Neuronal stem cell (in vitro differentiated cells): ENCODE data around the gene ISL2.
A peak's percentile ranks its signal among the peaks of the same experiment; 100 is the strongest.

ENCODE experiments used
- DNase-seq: peaks from one replicate; pipeline ENCODE4 v3.0.0-alpha.2; 2013; ENCODE audit warnings: low spot score
- H2AFZ ChIP-seq: one replicate; pipeline ENCODE4 v1.6.1; 2013; ENCODE audit warnings: mild to moderate bottlenecking, low read length, inconsistent platforms
- H2AK5ac ChIP-seq: 2 replicates; pipeline ENCODE4 v1.6.1; 2013; ENCODE audit warnings: low read depth, mild to moderate bottlenecking, inconsistent platforms, low read length, moderate library complexity, mixed read lengths
- H2BK120ac ChIP-seq: 2 replicates; pipeline ENCODE4 v1.6.1; 2013; ENCODE audit warnings: low read depth, mild to moderate bottlenecking, inconsistent platforms, low read length, moderate library complexity, mixed read lengths
- H2BK12ac ChIP-seq: one replicate; pipeline ENCODE4 v1.6.1; 2013; ENCODE audit warnings: low read length, inconsistent platforms
- H2BK15ac ChIP-seq: 2 replicates; pipeline ENCODE4 v1.6.1; 2013; ENCODE audit warnings: mild to moderate bottlenecking, low read length, inconsistent platforms, mixed read lengths
- H2BK5ac ChIP-seq: one replicate; pipeline ENCODE4 v1.6.1; 2013; ENCODE audit warnings: inconsistent platforms, mild to moderate bottlenecking, low read length, moderate library complexity
- H3K14ac ChIP-seq: one replicate; pipeline ENCODE4 v1.6.1; 2013; ENCODE audit warnings: low read length, inconsistent platforms
- H3K18ac ChIP-seq: 2 replicates; pipeline ENCODE4 v1.6.1; 2013; ENCODE audit warnings: low read length, inconsistent platforms
- H3K23ac ChIP-seq: 2 replicates; pipeline ENCODE4 v1.6.1; 2013; ENCODE audit warnings: low read depth, mild to moderate bottlenecking, mixed read lengths, low read length, inconsistent platforms; ENCODE audit not compliant: poor library complexity
- H3K27ac ChIP-seq: replicated peaks from 3 replicates; pipeline ENCODE4 v1.5.1; 2013; ENCODE audit warnings: low read length, inconsistent platforms
- H3K27me3 ChIP-seq, 3 experiments: 2 replicates each; pipeline ENCODE4 v1.6.1; 2013; ENCODE audit warnings: low read length in 3 of 3, mild to moderate bottlenecking in 2 of 3, inconsistent platforms in 1 of 3, low read depth in 1 of 3, mixed read lengths in 1 of 3, moderate library complexity in 1 of 3; ENCODE audit not compliant: control insufficient read depth in 3 of 3, insufficient read depth in 3 of 3
- H3K36me3 ChIP-seq, 2 donors: replicated peaks in 1 of 2; 2 replicates each; pipeline ENCODE4 v1.6.1; 2013; ENCODE audit warnings: low read length in 2 of 2; ENCODE audit not compliant: control insufficient read depth in 2 of 2, insufficient read depth in 2 of 2
- H3K4ac ChIP-seq: 2 replicates; pipeline ENCODE4 v1.6.1; 2013; ENCODE audit warnings: inconsistent platforms, mild to moderate bottlenecking, low read length, moderate library complexity
- H3K4me1 ChIP-seq, 2 donors: 1 replicate in 1 of 2; 2 replicates in 1 of 2; pipeline ENCODE4 v1.6.1; 2013; ENCODE audit warnings: low read length in 2 of 2, low read depth in 1 of 2; ENCODE audit not compliant: control insufficient read depth in 2 of 2, insufficient read depth in 1 of 2
- H3K4me2 ChIP-seq: one replicate; pipeline ENCODE4 v1.6.1; 2013; ENCODE audit warnings: mild to moderate bottlenecking, low read length, inconsistent platforms; ENCODE audit not compliant: insufficient read depth, poor library complexity, severe bottlenecking
- H3K4me3 ChIP-seq, 2 donors: 2 replicates each; pipeline ENCODE4 v1.5.1; 2013; ENCODE audit warnings: low read length in 2 of 2, mild to moderate bottlenecking in 2 of 2, inconsistent platforms in 1 of 2, moderate library complexity in 1 of 2
- H3K79me1 ChIP-seq: one replicate; pipeline ENCODE4 v1.6.1; 2013; ENCODE audit warnings: low read depth, mild to moderate bottlenecking, inconsistent platforms, low read length, moderate library complexity
- H3K9ac ChIP-seq: one replicate; pipeline ENCODE4 v1.6.1; 2013; ENCODE audit warnings: mild to moderate bottlenecking, low read depth, low read length, inconsistent platforms; ENCODE audit not compliant: poor library complexity
- H3K9me3 ChIP-seq, 2 donors: replicated peaks in 1 of 2; 2 replicates each; pipeline versions ENCODE3 to v1.6.1; 2013; ENCODE audit warnings: low read length in 2 of 2, mild to moderate bottlenecking in 2 of 2, inconsistent platforms in 1 of 2, low read depth in 1 of 2, mixed read lengths in 1 of 2, moderate library complexity in 1 of 2; ENCODE audit not compliant: control insufficient read depth in 2 of 2, insufficient read depth in 1 of 2
- H4K8ac ChIP-seq: one replicate; pipeline ENCODE4 v1.6.1; 2013; ENCODE audit warnings: low read depth, mild to moderate bottlenecking, inconsistent platforms, low read length, moderate library complexity
- H4K91ac ChIP-seq: one replicate; pipeline ENCODE4 v1.6.1; 2013; ENCODE audit warnings: low read length, low read depth, mild to moderate bottlenecking, inconsistent platforms; ENCODE audit not compliant: poor library complexity
- WGBS, 2 donors: extraction: QIAGEN DNeasy Blood & Tissue Kit; methylation state at CpG; one replicate each; pipeline ENCODE4 v1.1.7; 2013; ENCODE audit warnings: missing lambda C conversion rate in 2 of 2, mixed read lengths in 1 of 2; ENCODE audit not compliant: insufficient read length in 2 of 2, insufficient replicate concordance in 1 of 2; ENCODE audit errors: extremely low coverage in 2 of 2; 5-methylcytosine and 5-hydroxymethylcytosine counted together

Gene ISL2

DNA sequence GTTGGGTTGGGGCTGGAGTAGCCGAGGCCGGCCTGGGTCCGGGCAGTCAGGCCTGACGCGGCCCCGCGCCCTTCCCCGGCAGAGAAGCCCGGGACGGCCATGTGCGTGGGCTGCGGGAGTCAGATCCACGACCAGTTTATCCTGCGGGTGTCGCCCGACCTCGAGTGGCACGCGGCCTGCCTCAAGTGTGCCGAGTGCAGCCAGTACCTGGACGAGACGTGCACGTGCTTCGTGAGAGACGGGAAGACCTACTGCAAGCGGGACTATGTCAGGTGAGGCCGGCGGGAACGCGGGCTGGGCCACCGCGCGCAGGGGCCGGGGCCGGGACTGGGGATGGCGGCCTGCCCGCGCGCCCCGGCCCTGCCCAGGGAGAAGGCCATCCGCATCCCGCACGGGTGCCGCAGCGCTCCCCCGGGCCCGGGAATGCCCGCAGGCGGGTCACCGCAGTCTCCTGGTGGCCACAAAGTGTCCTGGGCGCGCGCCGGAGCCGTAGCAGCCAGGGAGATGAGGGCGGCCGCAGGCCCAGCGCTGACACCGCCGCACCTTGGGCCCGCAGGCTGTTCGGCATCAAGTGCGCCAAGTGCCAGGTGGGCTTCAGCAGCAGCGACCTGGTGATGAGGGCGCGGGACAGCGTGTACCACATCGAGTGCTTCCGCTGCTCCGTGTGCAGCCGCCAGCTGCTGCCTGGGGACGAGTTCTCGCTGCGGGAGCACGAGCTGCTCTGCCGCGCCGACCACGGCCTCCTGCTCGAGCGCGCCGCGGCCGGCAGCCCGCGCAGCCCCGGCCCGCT is 1.3 kb downstream of the ISL2 start:
- Histone ChIP-seq H3K27ac (no peak overlapping the region), H2AK5ac (peak overlapping the region; percentile 86), H2AFZ (peak overlapping the region; percentile 88), H3K9ac (peak overlapping the region; percentile 75), H4K8ac (peak overlapping the region; percentile 6), H3K4me1 (peaks cover 20 to 33% of the 10 kb centered on the region in 2 donors), H3K18ac (peak overlapping the region; percentile 89), H3K23ac (peak overlapping the region; percentile 98), H2BK120ac (no peak overlapping the region), H3K14ac (peak overlapping the region; percentile 94), H3K27me3 (peaks cover 61 to 98% (median 92%) of the 10 kb centered on the region in 3 experiments), H3K4me3 (peak overlapping the region; percentile 48 to 70), H2BK12ac (peak overlapping the region; percentile 75), H3K4ac (peak overlapping the region; percentile 6), H2BK5ac (peak overlapping the region; percentile 87), H3K9me3 (peaks cover 0 to 13% of the 10 kb centered on the region in 2 donors), H3K4me2 (peak overlapping the region; percentile 64), H3K36me3 (no peaks in the 10 kb centered on the region), H4K91ac (no peak overlapping the region), H2BK15ac (peak overlapping the region; percentile 96), H3K79me1 (peaks cover 1% of the 10 kb centered on the region)
- WGBS, 2 donors, result no CpG with 5 or more reads among the region's 89 CpGs
- DNase-seq, result peak; percentile 59

DNA sequence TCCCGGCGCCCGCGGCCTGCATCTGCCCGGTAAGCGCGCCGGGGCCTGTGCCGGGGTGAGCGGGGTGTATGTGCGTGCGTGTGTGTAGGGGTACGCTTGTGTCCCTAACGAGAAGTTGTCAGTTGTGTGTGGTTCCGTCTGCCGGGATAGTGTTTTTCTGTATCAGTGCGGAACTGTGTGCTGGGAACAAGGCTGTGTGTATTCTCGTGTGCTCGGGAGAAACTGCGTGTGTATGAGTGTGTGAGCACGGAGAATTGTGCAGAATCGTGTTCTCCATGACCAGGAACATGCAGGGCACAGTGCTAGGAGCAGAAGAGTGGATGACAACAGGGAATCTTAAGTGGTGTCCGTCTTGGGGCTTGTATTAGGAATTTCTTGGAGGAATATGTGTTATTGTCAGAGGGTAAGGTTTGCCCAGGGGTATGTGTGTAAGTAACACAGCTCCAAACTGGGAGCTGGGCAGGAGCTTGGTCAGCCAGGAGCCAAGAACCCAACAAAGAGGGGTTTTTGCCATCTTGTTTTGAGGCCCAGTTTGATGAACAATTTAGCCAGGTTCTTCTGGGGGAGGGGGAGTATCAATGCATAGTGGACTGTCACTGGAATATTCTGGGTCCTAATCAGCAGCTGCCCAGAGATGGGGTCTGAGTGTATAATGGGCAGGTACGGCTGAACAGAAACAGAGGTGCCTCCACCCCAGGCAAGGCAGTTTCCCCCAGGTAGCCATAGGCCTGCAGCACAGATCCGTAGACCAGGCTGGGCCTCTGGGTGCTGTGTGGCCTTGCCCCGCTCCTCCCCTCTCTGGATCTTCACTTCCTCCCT is 2.1 kb downstream of the ISL2 start:
- Histone ChIP-seq H3K4ac (no peak overlapping the region), H3K79me1 (peaks cover 1% of the 10 kb centered on the region), H2BK15ac (peak overlapping the region; percentile 96), H2AK5ac (no peak overlapping the region), H3K23ac (peak overlapping the region; percentile 98), H3K27ac (no peak overlapping the region), H2BK5ac (no peak overlapping the region), H3K27me3 (peaks cover 69 to 98% (median 96%) of the 10 kb centered on the region in 3 experiments), H2AFZ (peak overlapping the region; percentile 88), H4K8ac (no peak overlapping the region), H2BK120ac (no peak overlapping the region), H3K18ac (peak overlapping the region; percentile 25), H2BK12ac (no peak overlapping the region), H3K9ac (peak overlapping the region; percentile 53), H4K91ac (no peak overlapping the region), H3K9me3 (peaks cover 0 to 13% of the 10 kb centered on the region in 2 donors), H3K4me1 (peaks cover 20 to 33% of the 10 kb centered on the region in 2 donors), H3K36me3 (no peaks in the 10 kb centered on the region), H3K14ac (peak overlapping the region; percentile 94), H3K4me3 (peak overlapping the region; percentile 48 to 70), H3K4me2 (peak overlapping the region; percentile 64)
- DNase-seq, result no peak
- no CpG with 5 or more reads among the region's 26 CpGs for WGBS, 2 donors

DNA sequence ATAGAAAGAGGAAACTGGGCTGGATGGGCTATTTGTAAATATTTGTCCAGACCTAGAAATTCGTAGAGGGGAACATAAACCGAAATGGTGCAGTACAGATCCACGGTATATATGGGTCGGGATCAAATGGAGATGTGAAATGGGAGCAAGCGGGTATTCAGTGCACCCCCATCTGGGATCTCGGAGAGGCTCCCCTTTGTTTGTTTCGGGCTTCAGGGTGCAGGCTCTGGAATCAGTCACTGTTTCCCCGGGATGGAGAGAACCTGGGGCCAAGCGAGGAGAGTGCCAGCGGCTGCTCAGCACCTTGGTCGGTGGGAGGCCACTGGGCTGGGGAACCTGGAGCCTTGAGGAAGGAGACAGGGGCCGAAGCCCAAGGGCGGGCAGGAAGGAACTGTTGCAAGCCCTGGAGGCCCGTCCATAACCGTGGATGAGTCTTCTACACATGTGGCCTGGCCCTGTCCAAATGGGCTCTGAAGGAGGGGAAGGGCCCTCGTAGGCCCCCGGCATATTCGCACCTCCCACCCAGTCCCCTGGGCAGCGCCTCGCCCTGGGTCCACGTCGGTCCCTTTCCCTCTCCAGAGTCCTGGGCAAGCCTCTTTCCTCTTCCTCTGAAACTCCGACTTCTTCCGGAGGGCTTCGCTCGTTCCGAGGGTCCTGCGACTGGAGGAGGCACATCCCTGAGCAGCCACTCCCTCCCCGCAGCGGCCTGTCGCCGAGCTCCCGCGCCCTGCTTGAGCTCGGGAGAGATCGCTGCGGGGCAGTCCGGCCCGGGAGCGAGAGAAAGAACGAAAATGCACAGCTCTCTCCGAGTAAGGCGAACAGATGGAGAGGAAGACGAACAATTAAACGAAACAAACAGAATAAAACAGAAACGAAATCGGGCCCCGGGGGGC is 3.0 kb downstream of the ISL2 start:
- Histone ChIP-seq H3K4me3 (no peak overlapping the region), H3K27me3 (peaks cover 73 to 98% (median 96%) of the 10 kb centered on the region in 3 experiments), H3K18ac (peak overlapping the region; percentile 77), H2AK5ac (peak overlapping the region; percentile 79), H3K4me1 (peaks cover 20 to 33% of the 10 kb centered on the region in 2 donors), H3K79me1 (peaks cover 1% of the 10 kb centered on the region), H3K9me3 (peaks cover 0 to 12% of the 10 kb centered on the region in 2 donors), H4K91ac (no peak overlapping the region), H2BK12ac (peak overlapping the region; percentile 30), H3K23ac (peak overlapping the region; percentile 17), H4K8ac (no peak overlapping the region), H3K14ac (no peak overlapping the region), H2BK15ac (peak overlapping the region; percentile 87), H3K4me2 (peak overlapping the region; percentile 23), H3K9ac (no peak overlapping the region), H3K36me3 (no peaks in the 10 kb centered on the region), H3K27ac (no peak overlapping the region), H2BK5ac (no peak overlapping the region), H3K4ac (no peak overlapping the region), H2BK120ac (peak overlapping the region; percentile 3), H2AFZ (peak overlapping the region; percentile 87)
- WGBS, 2 donors, result no CpG with 5 or more reads among the region's 48 CpGs
- DNase-seq, result peak; percentile 57
